ENCODE data around the gene ELL2.

DNA sequence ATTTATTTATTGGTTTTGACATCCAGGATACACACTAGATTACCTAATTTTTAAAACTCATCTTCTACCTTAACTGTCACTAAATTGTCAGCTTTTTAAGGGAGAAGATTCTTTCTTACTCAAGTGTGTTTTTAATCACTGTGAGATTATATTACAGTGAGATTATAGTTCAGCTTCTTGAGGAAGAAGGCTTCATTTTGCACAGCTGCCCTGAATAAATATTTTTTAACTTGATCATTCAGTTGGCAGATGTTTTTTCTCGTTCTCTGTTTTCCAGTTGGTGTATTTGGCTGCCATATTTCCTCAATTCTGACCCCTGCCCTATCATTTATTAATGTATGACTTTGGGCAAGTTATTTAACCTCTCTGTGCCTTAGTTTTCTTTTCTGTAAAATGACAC is 15.0 kb upstream of the ELL2 start:
- TF ChIP-seq, protein P1, sequence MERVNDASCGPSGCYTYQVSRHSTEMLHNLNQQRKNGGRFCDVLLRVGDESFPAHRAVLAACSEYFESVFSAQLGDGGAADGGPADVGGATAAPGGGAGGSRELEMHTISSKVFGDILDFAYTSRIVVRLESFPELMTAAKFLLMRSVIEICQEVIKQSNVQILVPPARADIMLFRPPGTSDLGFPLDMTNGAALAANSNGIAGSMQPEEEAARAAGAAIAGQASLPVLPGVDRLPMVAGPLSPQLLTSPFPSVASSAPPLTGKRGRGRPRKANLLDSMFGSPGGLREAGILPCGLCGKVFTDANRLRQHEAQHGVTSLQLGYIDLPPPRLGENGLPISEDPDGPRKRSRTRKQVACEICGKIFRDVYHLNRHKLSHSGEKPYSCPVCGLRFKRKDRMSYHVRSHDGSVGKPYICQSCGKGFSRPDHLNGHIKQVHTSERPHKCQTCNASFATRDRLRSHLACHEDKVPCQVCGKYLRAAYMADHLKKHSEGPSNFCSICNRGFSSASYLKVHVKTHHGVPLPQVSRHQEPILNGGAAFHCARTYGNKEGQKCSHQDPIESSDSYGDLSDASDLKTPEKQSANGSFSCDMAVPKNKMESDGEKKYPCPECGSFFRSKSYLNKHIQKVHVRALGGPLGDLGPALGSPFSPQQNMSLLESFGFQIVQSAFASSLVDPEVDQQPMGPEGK (CRISPR knock-in tag; IDR thresholded peaks at IDR 0.05; ENCODE audit: borderline replicate concordance) = no peak
- TF ChIP-seq RARB (CRISPR knock-in tag; IDR thresholded peaks at IDR 0.05) (no peak), TCF4 (CRISPR knock-in tag; IDR thresholded peaks at IDR 0.05; ENCODE audit: borderline replicate concordance) (no peak), ZFP3 (CRISPR knock-in tag; IDR thresholded peaks at IDR 0.05) (no peak), ZC3H10 (CRISPR knock-in tag; IDR thresholded peaks at IDR 0.05) (no peak), ZNF8 (CRISPR knock-in tag; IDR thresholded peaks at IDR 0.05) (no peak), GLIS3 (CRISPR knock-in tag; IDR thresholded peaks at IDR 0.05) (no peak), ZNF70 (CRISPR knock-in tag; IDR thresholded peaks at IDR 0.05) (no peak), ARNTL (CRISPR knock-in tag; IDR thresholded peaks at IDR 0.05; ENCODE audit: borderline replicate concordance, low read depth) (no peak), ZFP30 (CRISPR knock-in tag; IDR thresholded peaks at IDR 0.05) (no peak)
- TF ChIP-seq, protein P2, sequence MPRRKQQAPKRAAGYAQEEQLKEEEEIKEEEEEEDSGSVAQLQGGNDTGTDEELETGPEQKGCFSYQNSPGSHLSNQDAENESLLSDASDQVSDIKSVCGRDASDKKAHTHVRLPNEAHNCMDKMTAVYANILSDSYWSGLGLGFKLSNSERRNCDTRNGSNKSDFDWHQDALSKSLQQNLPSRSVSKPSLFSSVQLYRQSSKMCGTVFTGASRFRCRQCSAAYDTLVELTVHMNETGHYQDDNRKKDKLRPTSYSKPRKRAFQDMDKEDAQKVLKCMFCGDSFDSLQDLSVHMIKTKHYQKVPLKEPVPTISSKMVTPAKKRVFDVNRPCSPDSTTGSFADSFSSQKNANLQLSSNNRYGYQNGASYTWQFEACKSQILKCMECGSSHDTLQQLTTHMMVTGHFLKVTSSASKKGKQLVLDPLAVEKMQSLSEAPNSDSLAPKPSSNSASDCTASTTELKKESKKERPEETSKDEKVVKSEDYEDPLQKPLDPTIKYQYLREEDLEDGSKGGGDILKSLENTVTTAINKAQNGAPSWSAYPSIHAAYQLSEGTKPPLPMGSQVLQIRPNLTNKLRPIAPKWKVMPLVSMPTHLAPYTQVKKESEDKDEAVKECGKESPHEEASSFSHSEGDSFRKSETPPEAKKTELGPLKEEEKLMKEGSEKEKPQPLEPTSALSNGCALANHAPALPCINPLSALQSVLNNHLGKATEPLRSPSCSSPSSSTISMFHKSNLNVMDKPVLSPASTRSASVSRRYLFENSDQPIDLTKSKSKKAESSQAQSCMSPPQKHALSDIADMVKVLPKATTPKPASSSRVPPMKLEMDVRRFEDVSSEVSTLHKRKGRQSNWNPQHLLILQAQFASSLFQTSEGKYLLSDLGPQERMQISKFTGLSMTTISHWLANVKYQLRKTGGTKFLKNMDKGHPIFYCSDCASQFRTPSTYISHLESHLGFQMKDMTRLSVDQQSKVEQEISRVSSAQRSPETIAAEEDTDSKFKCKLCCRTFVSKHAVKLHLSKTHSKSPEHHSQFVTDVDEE (CRISPR knock-in tag; IDR thresholded peaks at IDR 0.05) = no peak
